PC-9 (cell line): ENCODE measurements around the gene VWDE.

Experiments
- CTCF ChIP-seq: fragments of 200-600 bp; sonication (generic); conservative IDR thresholded peaks from 2 replicates; pipeline ENCODE4 v1.6.1; 2017; ENCODE audit warnings: mixed run types, antibody characterized with exemption, mild to moderate bottlenecking, moderate library complexity
- EZH2 ChIP-seq: fragments of 200-600 bp; sonication (generic); IDR thresholded peaks from 2 replicates; pipeline ENCODE4 v1.8.0; 2017; ENCODE audit warnings: antibody characterized with exemption, low read depth

GRCh38 chr7:12391922-12392615 lies 11.6 kb downstream of the VWDE start:
- TF ChIP-seq CTCF (no peak), EZH2 (no peak)
